H1 (cell line): Measurements from ENCODE around the gene CALM3. TPM values are rescaled to one million over a fixed set of nuclear protein-coding genes. Genes with fewer than 3 reads are reported as not detected.

Source experiments
- CTCF ChIA-PET: fragments of 300-600 bp; sonication (Branson Sonifier 250); formaldehyde crosslinking; loops from one replicate; lab custom pipeline; 2021; ENCODE audit not compliant: partially characterized antibody; lab: Charles Lee
- POLR2A ChIA-PET: fragments of 300-600 bp; sonication (Branson Sonifier 250); formaldehyde crosslinking; loops from one replicate; lab custom pipeline; 2021; ENCODE audit warnings: inconsistent platforms; ENCODE audit not compliant: partially characterized antibody; lab: Charles Lee
- DNase-seq, 2 experiments: peaks; one replicate each; pipeline versions ENCODE4 v3.0.0 to v3.0.0-alpha.2; 2010 to 2022; ENCODE audit warnings: low spot score in 2 of 2, low read depth in 1 of 2, mixed read lengths in 1 of 2
- FAIRE-seq: peaks from 2 replicates; lab custom pipeline; 2011; peaks lifted over from hg19 to GRCh38; lab: Jason Lieb, UNC
- H2AFZ ChIP-seq: 2 replicates; pipeline ENCODE4 v1.8.1; 2012; ENCODE audit warnings: low read length, inconsistent platforms
- H2AK5ac ChIP-seq: 2 replicates; pipeline ENCODE4 v1.6.1; 2013; ENCODE audit warnings: low read depth, low read length
- H2BK120ac ChIP-seq: replicated peaks from 2 replicates; pipeline ENCODE3; 2013; ENCODE audit warnings: low read depth, low read length, inconsistent platforms
- H2BK12ac ChIP-seq: 2 replicates; pipeline ENCODE4 v1.6.1; 2013; ENCODE audit warnings: low read depth, low read length
- H2BK15ac ChIP-seq: 2 replicates; pipeline ENCODE4 v1.6.1; 2013; ENCODE audit warnings: low read length
- H2BK20ac ChIP-seq: 2 replicates; pipeline ENCODE4 v1.6.1; 2013; ENCODE audit warnings: low read length
- H2BK5ac ChIP-seq: 2 replicates; pipeline ENCODE4 v1.6.1; 2013; ENCODE audit warnings: low read depth, low read length
- H3K14ac ChIP-seq: 2 replicates; pipeline ENCODE4 v1.6.1; 2013; ENCODE audit warnings: inconsistent platforms; ENCODE audit not compliant: insufficient read length
- H3K18ac ChIP-seq: 2 replicates; pipeline ENCODE4 v1.6.1; 2013; ENCODE audit warnings: low read length; ENCODE audit errors: extremely low read depth
- H3K23ac ChIP-seq: 2 replicates; pipeline ENCODE4 v1.6.1; 2013; ENCODE audit warnings: inconsistent platforms; ENCODE audit not compliant: insufficient read length
- H3K23me2 ChIP-seq: 2 replicates; pipeline ENCODE4 v1.6.1; 2013; ENCODE audit warnings: low read depth, low read length
- H3K27ac ChIP-seq: 2 replicates; pipeline ENCODE4 v1.6.1; 2011; ENCODE audit warnings: low read depth, low read length, inconsistent platforms
- H3K27me3 ChIP-seq, 4 experiments: replicated peaks in 1 of 4; 1 replicate in 1 of 4; 2 replicates in 3 of 4; pipeline versions ENCODE4 v1.6.1 to v1.8.1; 2011 to 2013; ENCODE audit warnings: low read length in 3 of 4, mild to moderate bottlenecking in 3 of 4, inconsistent platforms in 2 of 4, mixed read lengths in 2 of 4, moderate library complexity in 1 of 4; ENCODE audit not compliant: control insufficient read depth in 3 of 4, insufficient read depth in 3 of 4; ENCODE audit errors: extremely low read depth in 1 of 4
- H3K36me3 ChIP-seq, 4 experiments: 2 replicates each; pipeline versions ENCODE4 v1.6.1 to v1.8.1; 2011 to 2013; ENCODE audit warnings: mild to moderate bottlenecking in 4 of 4, low read length in 3 of 4, moderate library complexity in 2 of 4, control low read depth in 1 of 4, inconsistent platforms in 1 of 4; ENCODE audit not compliant: insufficient read depth in 4 of 4, control insufficient read depth in 2 of 4
- H3K4ac ChIP-seq: replicated peaks from 2 replicates; pipeline ENCODE3; 2013; ENCODE audit warnings: low read length, low read depth, mixed read lengths, inconsistent platforms; ENCODE audit not compliant: insufficient read length
- H3K4me1 ChIP-seq, 4 experiments: replicated peaks in 1 of 4; 1 replicate in 1 of 4; 2 replicates in 3 of 4; pipeline versions ENCODE4 v1.6.1 to v1.8.1; 2011 to 2013; ENCODE audit warnings: low read length in 3 of 4, inconsistent platforms in 2 of 4, mixed read lengths in 1 of 4; ENCODE audit not compliant: insufficient read depth in 4 of 4, control insufficient read depth in 3 of 4
- H3K4me2 ChIP-seq, 2 experiments: 2 replicates each; pipeline versions ENCODE4 v1.6.1 to v1.8.1; 2011 to 2013; ENCODE audit warnings: low read depth in 2 of 2, low read length in 2 of 2, control low read depth in 1 of 2, inconsistent platforms in 1 of 2, mild to moderate bottlenecking in 1 of 2; ENCODE audit not compliant: insufficient read depth in 1 of 2
- H3K4me3 ChIP-seq, 4 experiments: fragments of 200-600, 300-600 bp in 1 of 4; sonication (generic), shearing (Covaris generic), sonication (Bioruptor Twin) in 1 of 4; 2 replicates each; pipeline versions ENCODE4 v1.5.1 to v1.8.1; 2011 to 2016; ENCODE audit warnings: low read length in 4 of 4, low read depth in 3 of 4, control low read depth in 2 of 4, inconsistent platforms in 2 of 4, mild to moderate bottlenecking in 2 of 4, mixed read lengths in 1 of 4, moderate library complexity in 1 of 4; ENCODE audit not compliant: insufficient read depth in 2 of 4; ENCODE audit errors: extremely low read depth in 1 of 4
- H3K56ac ChIP-seq: replicated peaks from 2 replicates; pipeline ENCODE3; 2013; ENCODE audit warnings: low read depth, mild to moderate bottlenecking, mixed read lengths, low read length, inconsistent platforms; ENCODE audit not compliant: insufficient read length
- H3K79me1 ChIP-seq: 2 replicates; pipeline ENCODE4 v1.6.1; 2013; ENCODE audit warnings: low read depth, low read length, control low read depth
- H3K79me2 ChIP-seq, 2 experiments: 2 replicates each; pipeline versions ENCODE4 v1.6.1 to v1.8.1; 2012 to 2013; ENCODE audit warnings: low read length in 2 of 2, mild to moderate bottlenecking in 2 of 2, inconsistent platforms in 1 of 2; ENCODE audit not compliant: insufficient read depth in 2 of 2, control insufficient read depth in 1 of 2
- H3K9ac ChIP-seq, 4 experiments: replicated peaks in 1 of 4; 1 replicate in 1 of 4; 2 replicates in 3 of 4; pipeline versions ENCODE4 v1.6.1 to v1.8.1; 2011 to 2013; ENCODE audit warnings: low read depth in 3 of 4, low read length in 3 of 4, control low read depth in 2 of 4, mild to moderate bottlenecking in 2 of 4, moderate library complexity in 2 of 4, inconsistent platforms in 1 of 4; ENCODE audit errors: extremely low read depth in 1 of 4
- H3K9me3 ChIP-seq, 2 experiments: 2 replicates each; pipeline versions ENCODE4 v1.6.1 to v1.8.1; 2012 to 2013; ENCODE audit warnings: mild to moderate bottlenecking in 2 of 2, moderate library complexity in 2 of 2, control low read depth in 1 of 2, inconsistent platforms in 1 of 2, low read depth in 1 of 2, low read length in 1 of 2, mixed read lengths in 1 of 2; ENCODE audit not compliant: insufficient read depth in 2 of 2
- H4K20me1 ChIP-seq, 2 experiments: replicated peaks in 1 of 2; 2 replicates each; pipeline versions ENCODE3 to v1.8.1; 2011 to 2013; ENCODE audit warnings: inconsistent platforms in 2 of 2, low read length in 2 of 2, mild to moderate bottlenecking in 1 of 2; ENCODE audit not compliant: insufficient read depth in 2 of 2, control insufficient read depth in 1 of 2
- H4K5ac ChIP-seq: 2 replicates; pipeline ENCODE4 v1.6.1; 2013; ENCODE audit warnings: low read length, low read depth, mixed read lengths, inconsistent platforms; ENCODE audit not compliant: insufficient read length
- H4K8ac ChIP-seq: 2 replicates; pipeline ENCODE4 v1.8.0; 2013; ENCODE audit warnings: mild to moderate bottlenecking, moderate library complexity, low read length, inconsistent platforms; ENCODE audit not compliant: insufficient read depth; ENCODE audit errors: extremely low read depth
- H4K91ac ChIP-seq: replicated peaks from 2 replicates; pipeline ENCODE3; 2013; ENCODE audit warnings: low read length, mixed read lengths, inconsistent platforms; ENCODE audit not compliant: insufficient read length
- BCL11A ChIP-seq, 2 experiments: IDR thresholded peaks; one replicate each; pipeline ENCODE4 v1.6.1; 2011; ENCODE audit warnings: low read depth in 2 of 2, low read length in 2 of 2, mild to moderate bottlenecking in 2 of 2
- BRCA1 ChIP-seq: IDR thresholded peaks from 2 replicates; pipeline ENCODE4 v1.6.1; 2012; ENCODE audit warnings: low read depth, low read length, improper control_type of control experiment
- EP300 ChIP-seq, 2 experiments: IDR thresholded peaks; 1 replicate in 1 of 2; 2 replicates in 1 of 2; pipeline ENCODE4 v1.6.1; 2011 to 2012; ENCODE audit warnings: low read depth in 2 of 2, low read length in 2 of 2, mild to moderate bottlenecking in 2 of 2, borderline replicate concordance in 1 of 2, inconsistent platforms in 1 of 2, moderate library complexity in 1 of 2
- GTF2F1 ChIP-seq: IDR thresholded peaks from 2 replicates; pipeline ENCODE4 v1.6.1; 2012; ENCODE audit warnings: low read depth, low read length, improper control_type of control experiment, borderline replicate concordance
- NANOG ChIP-seq: IDR thresholded peaks from 2 replicates; pipeline ENCODE4 v1.6.1; 2011; ENCODE audit warnings: low read length, low read depth, mild to moderate bottlenecking, inconsistent platforms; ENCODE audit not compliant: insufficient read depth, poor library complexity, severe bottlenecking
- PHF8 ChIP-seq: fragments of 200-600 bp; sonication (generic); conservative IDR thresholded peaks from 2 replicates; pipeline ENCODE4 v1.7.1; 2012; ENCODE audit warnings: low read depth, mild to moderate bottlenecking, inconsistent platforms, low read length, moderate library complexity
- POLR2AphosphoS5 ChIP-seq: IDR thresholded peaks from 2 replicates; pipeline ENCODE4 v1.6.1; 2011; ENCODE audit warnings: low read depth, low read length
- SAP30 ChIP-seq: fragments of 300-600 bp; sonication (generic); IDR thresholded peaks from 2 replicates; pipeline ENCODE4 v1.7.1; 2012; ENCODE audit warnings: low read length, moderate library complexity, mild to moderate bottlenecking, inconsistent platforms; ENCODE audit not compliant: insufficient read depth, insufficient replicate concordance
- SIRT6 ChIP-seq: IDR thresholded peaks from one replicate; pipeline ENCODE4 v1.7.1; 2012; ENCODE audit warnings: low read length, inconsistent platforms
- SUZ12 ChIP-seq: fragments of 200-600 bp; sonication (generic); IDR thresholded peaks from 2 replicates; pipeline ENCODE4 v1.6.1; 2012; ENCODE audit warnings: mild to moderate bottlenecking, inconsistent platforms, low read length, moderate library complexity, mixed read lengths
- TAF7 ChIP-seq: optimal IDR thresholded peaks from 2 replicates; pipeline ENCODE3; 2011; ENCODE audit warnings: low read depth, mild to moderate bottlenecking, inconsistent platforms, low read length, moderate library complexity, borderline replicate concordance
- TBP ChIP-seq: IDR thresholded peaks from 2 replicates; pipeline ENCODE4 v1.6.1; 2011; ENCODE audit warnings: low read depth, low read length, improper control_type of control experiment
- WGBS, 2 experiments: shearing (Covaris generic) in 1 of 2; methylation state at CpG; one replicate each; pipeline versions ENCODE4 v1.1.6 to v1.1.7; 2013 to 2015; ENCODE audit warnings: low lambda C conversion rate in 2 of 2, mixed read lengths in 2 of 2, inconsistent platforms in 1 of 2, low coverage in 1 of 2, missing lambda C conversion rate in 1 of 2; ENCODE audit not compliant: insufficient replicate concordance in 2 of 2, insufficient coverage in 1 of 2, insufficient read length in 1 of 2; ENCODE audit errors: extremely low coverage in 1 of 2, missing lambda C conversion rate in 1 of 2; 5-methylcytosine and 5-hydroxymethylcytosine counted together
- polyA plus RNA-seq, 7 experiments: library from polyadenylated mRNA; depleted of rRNA in 3 of 7; stranded (reverse) in 5 of 7; unstranded in 2 of 7; fragments of >200 nt in 5 of 7; fragments of 200-250 nt in 2 of 7; gene quantifications; 1 replicate in 5 of 7; 2 replicates in 1 of 7; 4 replicates in 1 of 7; pipeline versions ENCODE4 v1.2.1 to v1.2.3, GENCODE V29; 2011 to 2013; ENCODE audit warnings: missing spikeins in 2 of 7, mixed read lengths in 2 of 7
- total RNA-seq: library from RNA; stranded (reverse); fragmentation: NEBNext Ultra II Directional; extraction: Animal tissue kit (Norgen Biotek cat#: 25700); gene quantifications from 2 replicates; pipeline ENCODE4 v1.2.1, GENCODE V29; 2021
- TF ChIP-seq, protein P1 (sequence below): IDR thresholded peaks from 2 replicates; pipeline ENCODE4 v1.6.1; 2012; ENCODE audit warnings: inconsistent platforms

Gene CALM3
- total and polyA plus RNA-seq, 2 of the 8 experiments (the other 6 are each of a cell fraction or from before 2014, with no cell fraction given), result 315 to 326 TPM

DNA sequence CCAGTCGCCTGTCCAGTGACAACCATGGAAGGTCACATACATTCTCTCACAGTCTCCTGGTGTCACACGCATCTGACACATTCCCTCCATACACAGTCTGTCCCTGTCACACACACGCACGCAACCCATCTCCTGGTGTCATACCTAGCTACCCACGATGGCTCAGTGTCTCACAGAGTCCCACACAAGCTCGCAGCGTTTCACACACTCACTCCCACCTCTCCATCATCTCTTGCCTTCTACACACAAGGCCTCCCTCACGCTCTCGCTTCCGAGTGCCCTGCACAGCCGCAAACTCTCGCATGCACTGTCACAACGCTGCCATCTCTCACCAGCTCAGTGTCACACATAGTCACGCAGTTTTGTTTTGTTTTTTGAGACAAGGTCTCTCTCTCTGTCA, 36.1 kb downstream of the CALM3 start:
- H3K4ac ChIP-seq, result peak overlapping the region; percentile 79
- no peak overlapping the region for H4K5ac ChIP-seq
- H3K27ac ChIP-seq, result no peak overlapping the region
- DNase-seq (no peak), FAIRE-seq (no peak)
- no peaks in the 10 kb centered on the region for H3K36me3 ChIP-seq
- no peak overlapping the region; a peak in 1 of 7 replicates for H3K9ac ChIP-seq
- peaks cover 5 to 62% (median 52%) of the 10 kb centered on the region in 4 experiments for H3K27me3 ChIP-seq
- H2BK12ac ChIP-seq, result peak overlapping the region; percentile 87; the same call in 1 of the 2 replicates
- H3K79me2 ChIP-seq, result no peaks in the 10 kb centered on the region
- no peak overlapping the region for H3K18ac ChIP-seq
- 81% methylated on average over 14 of the region's 14 CpGs; no CpG with 5 or more reads in 1 of the 2 experiments for WGBS, 2 experiments
- H3K4me2 ChIP-seq, result no peak overlapping the region; a peak in 1 of 4 replicates
- H3K23ac ChIP-seq, result no peak overlapping the region
- ChIA-PET CTCF (interaction anchor here (0.6 to 1.8 kb wide), 16 partner anchors 9 to 1332 kb away, joined by 3 to 28 read pairs (median 4); partner anchors contain the start of genes DACT3 and PTGIR), POLR2A (interaction anchor here (1.0 to 1.3 kb wide), 2 partner anchors 22 to 24 kb away, joined by 3 to 6 read pairs; partner anchors contain the start of gene DACT3)
- no peak overlapping the region for H3K4me3 ChIP-seq
- H2AK5ac ChIP-seq, result peak overlapping the region; percentile 86; the same call in 1 of the 2 replicates
- H2AFZ ChIP-seq, result no peak overlapping the region
- H3K14ac ChIP-seq, result no peak overlapping the region
- H3K79me1 ChIP-seq, result no peaks in the 10 kb centered on the region
- no peak overlapping the region; the same call in 1 of the 2 replicates for H2BK20ac ChIP-seq
- H4K20me1 ChIP-seq, result peaks cover 0 to 11% of the 10 kb centered on the region in 2 experiments
- no peak overlapping the region for H2BK5ac ChIP-seq
- H3K9me3 ChIP-seq, result no peaks in the 10 kb centered on the region
- peaks cover 0 to 21% (median 9%) of the 10 kb centered on the region in 4 experiments; a peak in 5 of 7 replicates for H3K4me1 ChIP-seq
- no peak overlapping the region for H2BK120ac ChIP-seq
- H3K56ac ChIP-seq, result no peak overlapping the region
- H4K8ac ChIP-seq, result no peak overlapping the region
- peak overlapping the region; percentile 83; the same call in 1 of the 2 replicates for H2BK15ac ChIP-seq
- H3K23me2 ChIP-seq, result peaks cover 27% of the 10 kb centered on the region
- no peak overlapping the region for H4K91ac ChIP-seq
- TF ChIP-seq, protein P1, sequence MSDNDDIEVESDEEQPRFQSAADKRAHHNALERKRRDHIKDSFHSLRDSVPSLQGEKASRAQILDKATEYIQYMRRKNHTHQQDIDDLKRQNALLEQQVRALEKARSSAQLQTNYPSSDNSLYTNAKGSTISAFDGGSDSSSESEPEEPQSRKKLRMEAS, result no peak
- TF ChIP-seq GTF2F1, result no peak
- TF ChIP-seq BCL11A (IDR thresholded peaks at IDR 0.05; ENCODE audit: low read depth in 2 of 2, low read length in 2 of 2), result no peak
- no peak for TF ChIP-seq SIRT6
- no peak for TF ChIP-seq EP300 (IDR thresholded peaks at IDR 0.05; ENCODE audit: borderline replicate concordance in 1 of 2, low read depth in 2 of 2, low read length in 2 of 2)
- no peak for TF ChIP-seq BRCA1
- no peak for TF ChIP-seq TBP
- TF ChIP-seq PHF8, result no peak
- TF ChIP-seq TAF7, result no peak
- no peak for TF ChIP-seq SAP30
- TF ChIP-seq SUZ12, result no peak
- TF ChIP-seq POLR2AphosphoS5, result no peak
- TF ChIP-seq NANOG, result no peak
